Measurements from ENCODE around the gene ATG4D.
"Not testable (repeated sequence)": the region's sequence is repeated elsewhere in the genome, so short reads cannot be mapped to it uniquely, and the experiment has no call there.

The ATG4D gene

GRCh38 chr19:10548746-10549276 is 5.1 kb downstream of the ATG4D start:
- peak in 1 of 10 donors; percentile 33 for DNase-seq
- intact Hi-C loops (cut with DNase I): no loop called here

DNA sequence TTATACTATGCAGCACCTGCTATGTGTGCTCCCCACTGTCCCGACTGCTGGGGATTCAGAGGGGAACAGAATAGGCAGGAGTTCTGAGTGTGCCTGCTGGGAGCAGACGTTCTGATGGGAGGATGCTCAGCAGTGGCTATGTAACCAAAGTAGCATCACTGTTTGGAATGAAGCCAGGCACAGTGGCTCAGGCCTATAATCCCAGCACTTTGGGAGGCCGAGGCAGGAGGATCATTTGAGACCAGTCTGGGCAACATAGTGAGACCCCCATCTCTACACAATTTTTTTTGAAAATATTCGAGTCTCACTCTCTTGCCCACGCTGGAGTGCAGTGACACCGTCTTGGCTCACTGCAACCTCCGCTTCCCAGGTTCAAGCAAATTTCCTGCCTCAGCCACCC is 6.0 kb downstream of the ATG4D start:
- DNase-seq: no peak
- intact Hi-C loops (cut with DNase I): no loop called here

- no peak for DNase-seq
- intact Hi-C loops (cut with DNase I): no loop called here
Observed at GRCh38 chr19:10550336-10550735, 6.6 kb downstream of the ATG4D start.

- intact Hi-C loops (cut with DNase I): not testable (repeated sequence)
Observed at GRCh38 chr19:10551006-10551405, 7.3 kb downstream of the ATG4D start.

GRCh38 chr19:10551698-10552301 is 8.1 kb downstream of the ATG4D start:
- intact Hi-C loops (cut with DNase I): no loop called here
- peak in 1 of 10 donors; percentile 47 for DNase-seq

More at GRCh38 chr19:10551006-10551405, 7.3 kb downstream of the ATG4D start:
- DNase-seq: not testable (repeated sequence)

GRCh38 chr19:10552510-10553053 is 8.9 kb downstream of the ATG4D start:
- intact Hi-C loops (cut with DNase I): no loop called here

DNA sequence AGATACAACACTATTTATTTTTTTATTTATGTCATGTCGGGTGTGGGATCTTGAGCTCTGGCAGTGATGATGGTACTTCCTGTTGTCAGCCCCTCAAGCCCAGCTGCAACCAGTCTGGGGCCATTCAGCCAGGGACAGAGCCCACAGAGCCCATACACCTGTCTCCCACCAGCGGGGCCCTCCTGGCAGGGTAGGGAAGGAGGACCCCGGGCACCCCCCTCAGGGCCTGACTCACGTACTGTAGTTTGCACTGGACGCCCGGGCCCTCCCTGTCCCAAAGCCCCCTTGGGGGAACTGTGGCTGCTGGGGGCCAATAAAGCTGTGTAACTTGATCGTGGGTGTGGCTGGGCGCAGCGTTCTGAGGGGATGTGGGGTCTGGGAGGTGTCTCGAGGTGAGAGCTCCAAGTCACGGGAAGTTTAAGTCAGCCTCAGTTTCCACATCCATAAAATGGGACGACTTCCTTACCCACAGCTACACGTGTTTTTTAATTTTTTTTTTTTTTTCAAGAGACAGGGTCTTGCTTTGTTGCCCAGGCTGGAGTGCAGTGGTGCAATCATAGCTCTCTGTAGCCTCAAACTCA is 9.5 kb downstream of the ATG4D start:
- intact Hi-C loops (cut with DNase I): no loop called here

More at GRCh38 chr19:10552510-10553053, 8.9 kb downstream of the ATG4D start:
- peak in 2 of 10 donors; percentile 32 to 80 for DNase-seq

GRCh38 chr19:10553943-10554381 is 10.3 kb downstream of the ATG4D start:
- DNase-seq: no peak
- intact Hi-C loops (cut with DNase I): no loop called here

More for the DNA sequence above, 9.5 kb downstream of the ATG4D start:
- no peak for DNase-seq

GRCh38 chr19:10554760-10555609 is 11.3 kb downstream of the ATG4D start:
- DNase-seq: no peak
- intact Hi-C loops (cut with DNase I): no loop called here

DNA sequence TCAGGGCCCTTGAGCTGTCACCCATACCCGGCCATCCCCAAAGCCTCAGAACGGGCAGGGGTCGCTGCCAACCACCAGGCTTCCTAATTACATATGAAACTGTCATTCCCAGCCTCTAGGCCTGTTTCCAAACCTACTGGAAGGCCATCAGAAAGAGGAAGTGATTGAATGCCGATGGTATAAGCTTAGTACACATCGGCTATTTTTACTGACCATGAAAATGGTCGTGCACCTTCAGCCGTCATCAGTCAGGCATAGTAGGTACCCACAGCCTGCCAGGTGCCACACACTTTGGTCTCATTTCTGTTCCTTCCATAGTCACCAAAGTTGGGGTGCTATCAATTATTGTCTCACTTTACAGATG is 11.9 kb downstream of the ATG4D start:
- DNase-seq: no peak
- intact Hi-C loops (cut with DNase I): no loop called here

DNA sequence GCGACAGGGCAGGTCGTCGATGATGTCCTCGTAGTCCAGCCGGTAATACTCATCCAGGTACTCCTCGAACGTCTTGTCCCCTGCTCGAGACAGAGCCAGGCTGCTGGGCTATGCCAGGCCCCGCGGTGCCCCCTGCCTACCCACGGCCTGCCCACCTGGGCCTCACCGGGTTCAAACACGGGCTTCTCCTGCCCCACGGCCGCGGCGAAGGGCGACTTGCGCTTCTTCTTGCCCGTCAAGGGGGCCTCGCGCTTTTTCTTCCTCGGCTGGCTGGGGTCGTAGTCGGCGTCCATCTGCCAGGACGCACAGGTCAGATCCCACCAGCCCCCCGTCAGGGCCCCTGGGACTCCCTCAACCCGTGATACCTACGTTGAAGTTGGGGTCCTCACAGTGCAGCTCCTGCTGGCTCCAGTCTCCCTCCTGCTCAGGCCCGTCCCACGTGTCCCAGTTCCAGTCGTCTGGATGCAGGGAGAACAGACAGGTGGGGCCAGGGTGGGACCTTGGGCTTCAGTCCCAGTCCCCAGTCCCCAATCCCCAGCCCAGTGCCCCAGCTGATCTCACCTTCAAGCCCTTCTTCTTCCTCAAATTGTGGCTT is 14.0 kb downstream of the ATG4D start:
- intact Hi-C loops (cut with DNase I): no loop called here
- no peak for DNase-seq

GRCh38 chr19:10560154-10560553 is 16.4 kb downstream of the ATG4D start:
- no peak for DNase-seq
- intact Hi-C loops (cut with DNase I): no loop called here

DNA sequence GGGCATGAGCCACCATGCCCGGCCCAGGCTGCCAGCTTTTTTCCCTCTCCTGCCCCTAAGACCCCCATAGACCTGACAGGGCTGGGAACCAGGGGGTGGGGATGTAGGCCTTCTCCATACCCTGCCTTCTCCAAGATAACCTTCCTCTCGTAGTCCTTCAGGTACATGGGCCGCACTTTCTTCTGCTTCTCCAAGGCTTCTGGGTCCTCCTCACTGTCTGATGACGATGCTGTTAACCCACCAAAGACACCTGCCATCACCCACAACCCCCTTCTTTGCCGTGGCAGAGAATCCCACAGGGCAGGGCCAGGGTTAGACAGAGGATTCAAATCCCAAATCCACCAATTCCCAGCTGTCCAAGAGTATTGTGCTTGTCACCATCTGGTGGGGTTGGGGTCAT is 18.9 kb downstream of the ATG4D start:
- intact Hi-C loops (cut with DNase I): no loop called here
- DNase-seq: no peak

GRCh38 chr19:10565028-10565566 is 21.4 kb downstream of the ATG4D start:
- DNase-seq: peak in 1 of 10 donors; percentile 76
- intact Hi-C loops (cut with DNase I): loop anchor here (5.0 kb wide), 2 partner anchors 63 to 87 kb away; partner anchors contain the start of genes ILF3 and KEAP1

DNA sequence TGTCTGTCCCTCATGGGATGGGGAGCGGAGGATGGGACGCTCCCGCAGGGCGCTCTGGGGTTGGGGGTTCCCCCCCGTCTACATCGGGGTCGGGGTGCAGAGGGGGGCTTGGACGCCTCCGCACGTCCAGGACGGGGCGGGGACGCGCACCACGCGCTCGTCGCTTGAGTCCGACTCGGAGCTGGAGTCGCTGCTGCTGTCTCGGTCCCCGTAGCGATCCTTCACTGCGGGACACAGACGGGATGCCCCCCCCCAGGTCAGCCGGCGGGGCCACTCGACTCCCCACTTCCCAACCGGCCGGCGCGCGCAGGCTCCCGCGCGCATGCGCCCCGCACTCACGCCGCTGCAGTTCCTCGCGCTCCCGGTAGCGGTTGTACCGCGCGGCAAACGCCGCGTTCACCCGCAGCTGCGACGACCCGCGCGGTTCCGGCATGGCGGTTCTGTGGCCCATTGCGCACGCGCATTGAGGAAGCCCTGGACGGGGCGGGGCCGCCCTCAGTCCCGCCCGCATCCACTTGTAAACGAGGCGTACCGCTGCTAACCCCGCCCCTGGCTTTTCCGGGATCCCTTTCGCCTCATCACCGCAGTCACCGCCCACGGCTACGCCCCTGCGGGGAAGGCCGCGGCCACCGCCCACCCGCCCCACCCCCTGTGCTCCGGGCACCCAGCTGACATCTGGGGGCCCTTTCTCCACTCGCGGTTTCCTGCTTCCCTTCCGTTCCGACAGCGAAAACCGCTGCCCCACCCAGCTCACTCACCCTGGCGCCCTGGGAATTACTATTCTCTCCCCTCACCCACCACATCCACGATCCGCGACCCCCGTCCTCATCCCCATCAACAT is 22.1 kb downstream of the ATG4D start, which contains the start of gene KRI1:
KRI1 (minus strand) TSS at position 444 of the 841 bp plus-strand sequence; CDS start at position 433, 11 bp downstream.
- peak; percentile 94 to 100 (median 96) for DNase-seq
- intact Hi-C loops (cut with DNase I): loop anchor here (5.0 kb wide), 2 partner anchors 63 to 87 kb away; partner anchors contain the start of genes ILF3 and KEAP1

DNA sequence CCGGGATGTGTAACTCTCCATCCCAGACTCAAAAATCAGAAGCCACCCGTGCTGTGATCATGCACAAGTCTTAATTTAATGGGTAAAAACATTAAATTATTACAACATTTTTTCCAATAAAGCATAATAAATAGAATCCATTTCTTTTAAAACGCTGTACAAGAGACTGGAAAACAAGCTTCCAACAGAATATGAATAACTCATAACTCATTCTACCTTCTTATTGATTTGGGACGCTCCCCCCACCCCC is 22.6 kb downstream of the ATG4D start:
- DNase-seq: no peak
- intact Hi-C loops (cut with DNase I): loop anchor here (5.0 kb wide), 2 partner anchors 64 to 86 kb away; partner anchors contain the start of genes ILF3 and KEAP1

DNA sequence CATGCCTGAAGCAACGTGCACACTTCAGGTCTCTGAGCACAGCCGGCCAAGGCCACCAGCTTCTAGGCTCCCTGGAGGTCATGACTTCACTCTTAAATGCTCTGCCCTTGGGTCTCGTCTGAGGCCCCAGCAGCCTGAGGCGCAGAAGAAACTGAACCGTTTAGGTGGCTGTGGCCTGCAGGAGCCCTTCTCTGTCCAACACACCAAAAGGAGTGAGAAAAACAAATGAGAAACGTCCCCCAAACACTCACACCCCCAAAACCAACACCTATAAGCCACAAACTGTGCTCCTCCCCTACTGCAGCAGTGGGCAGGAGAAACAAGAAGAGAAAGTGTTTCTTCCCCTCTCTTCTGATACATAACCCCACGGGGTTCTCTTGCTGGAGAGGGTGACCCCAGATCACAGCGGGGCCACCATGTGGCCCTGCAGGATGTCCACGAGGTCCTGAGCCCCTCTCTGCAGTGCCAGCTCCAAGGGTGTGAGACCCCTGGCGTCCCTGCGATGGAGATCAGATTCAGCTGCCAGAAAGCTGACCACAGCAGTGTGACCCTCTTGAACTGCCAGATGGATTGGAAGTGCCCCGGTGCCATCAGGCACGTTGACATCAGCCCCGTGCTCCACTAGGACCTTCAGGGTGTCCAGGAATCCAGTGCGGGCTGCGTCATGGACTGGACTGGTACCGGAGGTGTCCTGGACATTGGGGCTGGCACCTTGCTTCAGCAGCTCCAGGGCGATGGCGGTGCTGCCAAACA is 23.1 kb downstream of the ATG4D start:
- intact Hi-C loops (cut with DNase I): loop anchor here (5.0 kb wide), 2 partner anchors 65 to 85 kb away; partner anchors contain the start of genes ILF3 and KEAP1
- no peak for DNase-seq

DNA sequence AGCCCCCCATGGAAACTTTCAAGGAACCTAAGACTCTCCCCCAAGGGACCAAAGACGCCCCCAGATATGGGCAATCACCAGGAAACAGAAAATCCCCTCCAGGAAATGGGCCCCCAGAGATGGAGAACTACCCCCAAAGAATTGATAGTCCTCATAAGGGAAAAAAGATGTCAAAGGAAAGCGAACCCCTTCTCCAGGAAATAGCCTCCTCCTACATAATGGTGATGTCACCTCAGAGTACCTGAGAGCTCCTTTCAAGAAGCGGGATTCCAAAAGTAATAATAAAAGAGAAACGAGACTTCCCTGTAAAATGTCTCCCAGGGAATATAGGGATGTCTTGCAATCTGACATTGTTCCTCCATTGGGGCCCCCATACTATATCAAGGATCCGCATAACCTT is 24.0 kb downstream of the ATG4D start:
- DNase-seq: no peak
- intact Hi-C loops (cut with DNase I): loop anchor here (5.0 kb wide), 2 partner anchors 65 to 85 kb away; partner anchors contain the start of genes ILF3 and KEAP1
